Naive thymus-derived CD4-positive, alpha-beta T cell (primary cell): Measurements from ENCODE around the gene CRHR1. TPM values are rescaled to one million over a fixed set of nuclear protein-coding genes. Genes with fewer than 3 reads are reported as not detected.

ENCODE experiments used
- ATAC-seq: fragments of 150-1000 bp; cut with Tn5 transposase; 2 replicates; pipeline ENCODE4 v1.10.0; 2021; ENCODE audit warnings: mild to moderate bottlenecking, moderate library complexity
- CTCF ChIA-PET: fragments of 350-600 bp; sonication (Branson Sonifier 250); formaldehyde crosslinking; loops from one replicate; lab custom pipeline; 2021; ENCODE audit warnings: antibody characterized with exemption; lab: Charles Lee
- POLR2A ChIA-PET: fragments of 350-600 bp; sonication (Branson Sonifier 250); formaldehyde crosslinking; loops from one replicate; lab custom pipeline; 2021; ENCODE audit warnings: antibody characterized with exemption, inconsistent platforms; lab: Charles Lee
- DNase-seq, 9 donors: peaks; one replicate each; pipeline versions ENCODE4 v3.0.0 to v3.0.0-alpha.2; 2020 to 2022; ENCODE audit warnings: mixed read lengths in 1 of 9
- H3K27ac ChIP-seq: one replicate; pipeline ENCODE4 v1.7.0; 2013; ENCODE audit warnings: mild to moderate bottlenecking, low read depth, low read length, moderate library complexity
- H3K27me3 ChIP-seq, 2 donors: one replicate each; pipeline ENCODE4 v1.7.0; 2013; ENCODE audit warnings: low read length in 2 of 2, mild to moderate bottlenecking in 2 of 2, moderate library complexity in 2 of 2; ENCODE audit not compliant: control insufficient read depth in 2 of 2, insufficient read depth in 2 of 2
- H3K36me3 ChIP-seq, 3 experiments: 1 replicate in 2 of 3; 2 replicates in 1 of 3; pipeline ENCODE4 v1.7.0; 2013; ENCODE audit warnings: low read length in 3 of 3, mild to moderate bottlenecking in 3 of 3, moderate library complexity in 1 of 3; ENCODE audit not compliant: insufficient read depth in 3 of 3, control insufficient read depth in 2 of 3
- H3K4me1 ChIP-seq, 2 donors: one replicate each; pipeline ENCODE4 v1.7.0; 2013; ENCODE audit warnings: low read length in 2 of 2, mild to moderate bottlenecking in 2 of 2, moderate library complexity in 1 of 2; ENCODE audit not compliant: control insufficient read depth in 2 of 2, insufficient read depth in 2 of 2
- H3K4me3 ChIP-seq: 2 replicates; pipeline ENCODE4 v1.7.0; 2013; ENCODE audit warnings: mild to moderate bottlenecking, low read length
- H3K9me3 ChIP-seq, 3 experiments: 1 replicate in 2 of 3; 2 replicates in 1 of 3; pipeline ENCODE4 v1.7.0; 2013; ENCODE audit warnings: low read length in 3 of 3; ENCODE audit not compliant: control insufficient read depth in 2 of 3
- H3K27ac Mint-ChIP-seq, 9 donors: one replicate each; pipeline ENCODE4 v1.8.0; 2020 to 2022; ENCODE audit warnings: mixed read lengths in 9 of 9, mild to moderate bottlenecking in 8 of 9, moderate library complexity in 5 of 9, inconsistent platforms in 2 of 9
- H3K27me3 Mint-ChIP-seq, 5 donors: one replicate each; pipeline ENCODE4 v1.8.0; 2021 to 2022; ENCODE audit warnings: mixed read lengths in 5 of 5, mild to moderate bottlenecking in 1 of 5
- H3K36me3 Mint-ChIP-seq, 5 donors: one replicate each; pipeline ENCODE4 v1.8.0; 2020 to 2022; ENCODE audit warnings: mixed read lengths in 5 of 5, mild to moderate bottlenecking in 3 of 5, inconsistent platforms in 1 of 5
- H3K4me1 Mint-ChIP-seq, 7 donors: one replicate each; pipeline ENCODE4 v1.8.0; 2020 to 2022; ENCODE audit warnings: mixed read lengths in 7 of 7, mild to moderate bottlenecking in 3 of 7, inconsistent platforms in 1 of 7
- H3K4me3 Mint-ChIP-seq, 10 donors: one replicate each; pipeline ENCODE4 v1.8.0; 2020 to 2022; ENCODE audit warnings: mild to moderate bottlenecking in 10 of 10, mixed read lengths in 10 of 10, moderate library complexity in 6 of 10, inconsistent platforms in 2 of 10
- H3K9me3 Mint-ChIP-seq, 11 donors: one replicate each; pipeline ENCODE4 v1.8.0; 2020 to 2022; ENCODE audit warnings: mixed read lengths in 11 of 11, mild to moderate bottlenecking in 4 of 11, inconsistent platforms in 1 of 11, moderate library complexity in 1 of 11
- intact Hi-C, 2 donors: fragments of 100-400 bp; cut with micrococcal nuclease; formaldehyde crosslinking; loops; one replicate each; pipeline ENCODE4 v1.15.1; 2023
- polyA plus RNA-seq, 2 donors: library from polyadenylated mRNA; unstranded; fragments of 300-500 nt; fragmentation: Illumina TruSeq; gene quantifications; one replicate each; pipeline ENCODE4 v1.2.3, GENCODE V29; 2021
- total RNA-seq, 6 experiments: library from RNA in 5 of 6; stranded (reverse) in 5 of 6; gene quantifications; 1 replicate in 5 of 6; 2 replicates in 1 of 6; pipeline ENCODE4 v1.2.3 and lab custom pipeline; 2021 to 2026

The CRHR1 gene
- total and polyA plus RNA-seq, 7 experiments from 2014 or later, result not detected

GRCh38 chr17:45869676-45870341 is 85.7 kb downstream of the CRHR1 start:
- peaks cover 0 to 20% (median 5%) of the 10 kb centered on the region in 5 donors for H3K27me3 Mint-ChIP-seq
- peaks cover under 1 to 23% (median 10%) of the 10 kb centered on the region in 7 donors for H3K4me1 Mint-ChIP-seq
- no peaks in the 10 kb centered on the region for H3K36me3 Mint-ChIP-seq

GRCh38 chr17:45870342-45870974 is 86.3 kb downstream of the CRHR1 start:
- H3K36me3 ChIP-seq, result no peaks in the 10 kb centered on the region
- DNase-seq, result no peak
- no peak for ATAC-seq
- Mint-ChIP-seq H3K4me3 (no peak overlapping the region), H3K9me3 (no peaks in the 10 kb centered on the region), H3K27me3 (peaks cover 0 to 16% (median 4%) of the 10 kb centered on the region in 5 donors), H3K36me3 (no peaks in the 10 kb centered on the region), H3K4me1 (peaks cover 0 to 23% (median 10%) of the 10 kb centered on the region in 7 donors), H3K27ac (no peak overlapping the region)
- no peak overlapping the region for H3K4me3 ChIP-seq
- no peak overlapping the region for H3K27ac ChIP-seq
- no peaks in the 10 kb centered on the region for H3K9me3 ChIP-seq
- peaks cover 0 to 8% of the 10 kb centered on the region in 2 donors for H3K4me1 ChIP-seq
- intact Hi-C loops, result no loop called here
- H3K27me3 ChIP-seq, result no peaks in the 10 kb centered on the region
- CTCF ChIA-PET, result no interaction called here
- POLR2A ChIA-PET, result no interaction called here

More at GRCh38 chr17:45869676-45870341, 85.7 kb downstream of the CRHR1 start:
- no peak overlapping the region for H3K4me3 ChIP-seq
- no peaks in the 10 kb centered on the region for H3K9me3 ChIP-seq
- H3K27ac Mint-ChIP-seq, result no peak overlapping the region
- H3K4me3 Mint-ChIP-seq, result no peak overlapping the region
- no peak overlapping the region for H3K27ac ChIP-seq
- no peaks in the 10 kb centered on the region for H3K27me3 ChIP-seq
- ATAC-seq (no peak), DNase-seq (no peak)
- peaks cover 0 to 8% of the 10 kb centered on the region in 2 donors for H3K4me1 ChIP-seq
- ChIA-PET POLR2A (no interaction called here), CTCF (no interaction called here)
- no peaks in the 10 kb centered on the region for H3K36me3 ChIP-seq
- H3K9me3 Mint-ChIP-seq, result no peaks in the 10 kb centered on the region
- intact Hi-C loops, result no loop called here

- H3K4me1 Mint-ChIP-seq, result peaks cover 0 to 23% (median 10%) of the 10 kb centered on the region in 7 donors
- no peak overlapping the region for H3K4me3 Mint-ChIP-seq
- Histone ChIP-seq H3K27me3 (no peaks in the 10 kb centered on the region), H3K4me1 (peaks cover 0 to 8% of the 10 kb centered on the region in 2 donors), H3K9me3 (no peaks in the 10 kb centered on the region), H3K4me3 (no peak overlapping the region), H3K27ac (no peak overlapping the region), H3K36me3 (no peaks in the 10 kb centered on the region)
- peaks cover 0 to 13% (median 0%) of the 10 kb centered on the region in 5 donors for H3K27me3 Mint-ChIP-seq
- no peak overlapping the region for H3K27ac Mint-ChIP-seq
- no peaks in the 10 kb centered on the region for H3K36me3 Mint-ChIP-seq
- DNase-seq, result no peak
- intact Hi-C loops, result no loop called here
- ATAC-seq, result no peak
- H3K9me3 Mint-ChIP-seq, result peaks cover 0 to 2% (median 0%) of the 10 kb centered on the region in 11 donors
- POLR2A ChIA-PET, result no interaction called here
- CTCF ChIA-PET, result no interaction called here
These were observed 87.6 kb downstream of the CRHR1 start for GRCh38 chr17:45871718-45872117.

DNA sequence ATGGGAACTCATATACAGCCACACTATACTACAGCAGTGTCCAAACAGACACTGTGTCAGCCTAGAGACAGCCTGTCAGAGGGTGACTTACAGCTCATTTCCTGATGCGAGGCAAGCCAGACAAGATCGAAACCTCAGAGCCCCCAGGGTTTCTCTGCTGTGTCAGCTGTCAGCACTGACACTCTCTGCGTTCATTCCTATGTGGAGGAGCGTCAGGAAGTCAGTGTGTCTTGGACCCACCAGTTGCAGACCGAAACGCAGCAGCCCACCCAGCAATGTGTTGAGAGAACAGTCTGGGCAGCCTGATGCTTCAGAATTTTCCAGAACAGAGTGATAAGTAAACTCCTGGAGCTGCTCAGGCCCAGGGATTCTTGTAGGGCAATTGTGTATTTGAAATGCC is 89.6 kb downstream of the CRHR1 start:
- Histone ChIP-seq H3K36me3 (no peaks in the 10 kb centered on the region), H3K4me1 (peaks cover 0 to 8% of the 10 kb centered on the region in 2 donors), H3K9me3 (no peaks in the 10 kb centered on the region), H3K27me3 (no peaks in the 10 kb centered on the region), H3K27ac (no peak overlapping the region), H3K4me3 (no peak overlapping the region)
- H3K27me3 Mint-ChIP-seq, result peaks cover 0 to 17% (median 0%) of the 10 kb centered on the region in 5 donors
- ATAC-seq (peak; percentile 82), DNase-seq (peak in 3 of 9 donors; percentile 11 to 28 (median 27))
- CTCF ChIA-PET, result no interaction called here
- intact Hi-C loops, result no loop called here
- peak overlapping the region in 7 of 9 donors; percentile 6 to 91 (median 76) for H3K27ac Mint-ChIP-seq
- peaks cover 0 to 6% (median 0%) of the 10 kb centered on the region in 11 donors for H3K9me3 Mint-ChIP-seq
- no peaks in the 10 kb centered on the region for H3K36me3 Mint-ChIP-seq
- H3K4me1 Mint-ChIP-seq, result peaks cover 0 to 13% (median 10%) of the 10 kb centered on the region in 7 donors
- POLR2A ChIA-PET, result no interaction called here
- H3K4me3 Mint-ChIP-seq, result peak overlapping the region in 9 of 10 donors; percentile 28 to 80 (median 66)

DNA sequence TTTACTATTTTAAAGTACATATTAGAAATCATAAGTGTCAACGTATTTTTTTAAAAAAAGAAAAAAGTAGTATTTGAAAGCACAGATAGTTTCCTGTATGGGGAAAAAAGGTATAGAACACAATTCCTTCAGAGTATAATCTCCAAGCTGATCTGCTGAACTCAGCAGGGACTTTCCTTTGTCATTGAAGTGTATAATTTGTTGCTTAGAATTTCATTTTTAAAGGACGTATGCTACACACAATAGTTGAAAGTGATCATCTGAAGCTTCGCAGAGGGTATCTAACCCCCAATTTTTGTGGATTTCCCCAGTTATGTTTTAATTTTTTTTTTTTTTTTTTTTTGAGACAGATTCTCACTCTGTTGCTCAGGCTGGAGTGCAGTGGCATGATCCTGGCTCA is 90.0 kb downstream of the CRHR1 start:
- POLR2A ChIA-PET, result no interaction called here

GRCh38 chr17:45876539-45876938 is 92.4 kb downstream of the CRHR1 start:
- peaks cover 0 to 6% (median 0%) of the 10 kb centered on the region in 11 donors for H3K9me3 Mint-ChIP-seq
- DNase-seq, result no peak
- no peaks in the 10 kb centered on the region for H3K27me3 ChIP-seq
- POLR2A ChIA-PET, result no interaction called here
- H3K4me1 ChIP-seq, result peaks cover 0 to 8% of the 10 kb centered on the region in 2 donors
- no peak overlapping the region for H3K27ac ChIP-seq
- H3K27ac Mint-ChIP-seq, result no peak overlapping the region
- CTCF ChIA-PET, result no interaction called here
- H3K36me3 ChIP-seq, result no peaks in the 10 kb centered on the region
- no peaks in the 10 kb centered on the region for H3K9me3 ChIP-seq
- H3K36me3 Mint-ChIP-seq, result peaks cover 0 to 3% (median 0%) of the 10 kb centered on the region in 5 donors
- peaks cover 0 to 13% (median 10%) of the 10 kb centered on the region in 7 donors for H3K4me1 Mint-ChIP-seq
- H3K27me3 Mint-ChIP-seq, result peaks cover 0 to 20% (median 2%) of the 10 kb centered on the region in 5 donors
- intact Hi-C loops, result no loop called here
- no peak for ATAC-seq
- no peak overlapping the region for H3K4me3 Mint-ChIP-seq
- H3K4me3 ChIP-seq, result no peak overlapping the region

More for the DNA sequence above, 90.0 kb downstream of the CRHR1 start:
- Mint-ChIP-seq H3K36me3 (no peaks in the 10 kb centered on the region), H3K4me1 (peaks cover 0 to 13% (median 10%) of the 10 kb centered on the region in 7 donors), H3K9me3 (peaks cover 0 to 6% (median 0%) of the 10 kb centered on the region in 11 donors), H3K27me3 (peaks cover 0 to 17% (median 0%) of the 10 kb centered on the region in 5 donors), H3K27ac (peak overlapping the region in 2 of 9 donors; percentile 76 to 86), H3K4me3 (no peak overlapping the region)
- no peaks in the 10 kb centered on the region for H3K9me3 ChIP-seq
- DNase-seq, result no peak
- H3K36me3 ChIP-seq, result no peaks in the 10 kb centered on the region
- H3K27ac ChIP-seq, result no peak overlapping the region
- H3K4me1 ChIP-seq, result peaks cover 0 to 8% of the 10 kb centered on the region in 2 donors
- H3K27me3 ChIP-seq, result no peaks in the 10 kb centered on the region
- peak; percentile 89 for ATAC-seq
- intact Hi-C loops, result no loop called here
- no peak overlapping the region for H3K4me3 ChIP-seq
- CTCF ChIA-PET, result no interaction called here
